Cardiac septum (tissue), 1 donor: ENCODE measurements around the gene PRPF8. TPM values are rescaled to one million over a fixed set of nuclear protein-coding genes. Genes with fewer than 3 reads are reported as not detected.
"Not testable (repeated sequence)": the region's sequence is repeated elsewhere in the genome, so short reads cannot be mapped to it uniquely, and the experiment has no call there.

Source experiments
- DNase-seq: peaks from one replicate; pipeline ENCODE4 v3.0.0-alpha.2; 2020; ENCODE audit warnings: low spot score
- intact Hi-C: fragments of 100-400 bp; cut with DNase I; formaldehyde crosslinking; loops from one replicate; pipeline ENCODE4 v1.14.0; 2022
- total RNA-seq: library from RNA; stranded (reverse); fragmentation: NEBNext Ultra II Directional; extraction: Animal tissue kit (Norgen Biotek cat#: 25700); gene quantifications from one replicate; pipeline ENCODE4 v1.2.1, GENCODE V29; 2021
- donor health status: DM: no; HTN: no; CAD: no.

The PRPF8 gene
- total RNA-seq, 1 donor from 2014 or later = 162 TPM

- DNase-seq = no peak
- intact Hi-C loops = loop anchor here (5.0 to 10.0 kb wide), 2 partner anchors 141 to 306 kb away; partner anchors contain the start of gene RTN4RL1
Measured at GRCh38 chr17:1718362-1719165, 33.9 kb upstream of the PRPF8 start.

GRCh38 chr17:1716912-1717695 lies 32.4 kb upstream of the PRPF8 start:
- intact Hi-C loops = loop anchor here (1.0 to 10.0 kb wide), 5 partner anchors 33 to 308 kb away; partner anchors contain the start of genes PRPF8 and RTN4RL1
- DNase-seq = peak; percentile 94

- intact Hi-C loops = loop anchor here (1.0 to 10.0 kb wide), 5 partner anchors 32 to 309 kb away; partner anchors contain the start of genes PRPF8 and RTN4RL1
- peak; percentile 100 for DNase-seq
Measured at GRCh38 chr17:1716076-1716911, 31.6 kb upstream of the PRPF8 start.

GRCh38 chr17:1715803-1716075 lies 31.1 kb upstream of the PRPF8 start:
- no peak for DNase-seq
- intact Hi-C loops = loop anchor here (1.0 to 10.0 kb wide), 6 partner anchors 31 to 309 kb away; partner anchors contain the start of genes PRPF8, RILP and RTN4RL1

GRCh38 chr17:1714980-1715802 lies 30.5 kb upstream of the PRPF8 start:
- DNase-seq = peak; percentile 96
- intact Hi-C loops = loop anchor here (2.0 to 10.0 kb wide), 3 partner anchors 66 to 310 kb away; partner anchors contain the start of genes RILP and RTN4RL1

GRCh38 chr17:1714427-1714979 lies 29.8 kb upstream of the PRPF8 start:
- intact Hi-C loops = loop anchor here (2.0 to 10.0 kb wide), 2 partner anchors 66 to 310 kb away; partner anchors contain the start of genes RILP and RTN4RL1
- peak; percentile 98 for DNase-seq

- DNase-seq = no peak
- intact Hi-C loops = loop anchor here (2.0 to 10.0 kb wide), 2 partner anchors 65 to 311 kb away; partner anchors contain the start of genes RILP and RTN4RL1
Measured at GRCh38 chr17:1713878-1714426, 29.3 kb upstream of the PRPF8 start.

GRCh38 chr17:1713160-1713877 lies 28.7 kb upstream of the PRPF8 start:
- no peak for DNase-seq
- intact Hi-C loops = loop anchor here (10.0 kb wide), 1 partner anchor 311 kb away; the partner anchor contains the start of gene RTN4RL1

GRCh38 chr17:1712271-1712670 lies 27.6 kb upstream of the PRPF8 start:
- intact Hi-C loops = loop anchor here (10.0 kb wide), 1 partner anchor 313 kb away; the partner anchor contains the start of gene RTN4RL1
- DNase-seq = no peak

- no peak for DNase-seq
- intact Hi-C loops = loop anchor here (10.0 kb wide), 1 partner anchor 313 kb away; the partner anchor contains the start of gene RTN4RL1
Measured at GRCh38 chr17:1711804-1712203, 27.1 kb upstream of the PRPF8 start.

GRCh38 chr17:1710807-1711553 lies 26.3 kb upstream of the PRPF8 start:
- no peak for DNase-seq
- intact Hi-C loops = loop anchor here (10.0 kb wide), 1 partner anchor 314 kb away; the partner anchor contains the start of gene RTN4RL1

GRCh38 chr17:1709971-1710806 lies 25.5 kb upstream of the PRPF8 start, which contains the start of gene TLCD2:
TSS of gene TLCD2 (minus strand) at chr17:1710377. CDS start at chr17:1710242, 135 bp downstream.
- peak; percentile 87 for DNase-seq
- intact Hi-C loops = loop anchor here (10.0 kb wide), 1 partner anchor 315 kb away; the partner anchor contains the start of gene RTN4RL1

GRCh38 chr17:1709403-1709951 lies 24.8 kb upstream of the PRPF8 start:
- no peak for DNase-seq
- intact Hi-C loops = no loop called here

GRCh38 chr17:1708791-1709346 lies 24.2 kb upstream of the PRPF8 start:
- intact Hi-C loops, DNase-seq: not testable (repeated sequence)

- intact Hi-C loops = no loop called here
Measured at GRCh38 chr17:1707107-1707506, 22.4 kb upstream of the PRPF8 start.

More at GRCh38 chr17:1707107-1707506, 22.4 kb upstream of the PRPF8 start:
- DNase-seq = no peak
